Kidney tubule cell (primary cell): ENCODE measurements around the gene SV2C.

Source experiments
- DNase-seq: peaks from one replicate; pipeline ENCODE4 v3.0.0-alpha.2; 2018; ENCODE audit warnings: low spot score

Gene SV2C

DNA sequence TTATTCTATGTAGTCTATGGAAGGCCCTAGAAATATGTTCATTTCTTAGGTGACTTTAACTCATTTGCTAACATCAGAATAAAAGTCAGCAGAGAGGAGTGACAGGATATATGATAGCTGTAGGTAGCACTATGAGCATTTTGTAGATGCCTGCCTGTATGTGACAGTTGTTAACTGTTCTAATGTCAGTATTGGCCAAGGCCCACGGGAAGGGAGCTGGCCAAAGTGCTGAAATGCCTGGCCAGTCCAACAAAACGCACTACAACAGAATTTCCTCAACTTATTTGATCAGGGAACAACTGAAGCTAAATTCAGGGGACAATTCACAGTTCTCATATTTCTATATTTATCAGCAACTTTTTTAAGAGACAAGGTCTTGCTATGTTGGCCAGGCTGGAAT, 20.8 kb downstream of the SV2C start:
- DNase-seq: peak; percentile 30

DNA sequence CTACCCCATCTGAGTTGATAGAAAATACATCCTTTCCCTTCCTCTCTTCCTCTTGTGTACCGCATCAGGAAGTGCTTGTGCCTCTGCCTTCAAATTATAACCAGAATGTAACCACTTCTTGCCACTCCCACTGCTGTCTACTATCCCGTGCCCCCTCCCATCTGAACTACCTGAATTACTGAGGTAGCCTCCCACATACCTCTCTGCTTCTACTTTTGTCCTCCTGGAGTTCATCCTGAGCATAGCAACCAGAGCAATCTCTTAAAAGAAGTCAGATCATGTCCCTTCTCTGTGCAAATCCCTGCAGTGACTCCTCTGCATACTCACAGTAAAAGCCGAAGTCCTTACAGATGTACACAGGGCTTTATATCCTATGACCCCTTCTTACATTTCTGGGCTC, 23.0 kb downstream of the SV2C start:
- DNase-seq: no peak

DNA sequence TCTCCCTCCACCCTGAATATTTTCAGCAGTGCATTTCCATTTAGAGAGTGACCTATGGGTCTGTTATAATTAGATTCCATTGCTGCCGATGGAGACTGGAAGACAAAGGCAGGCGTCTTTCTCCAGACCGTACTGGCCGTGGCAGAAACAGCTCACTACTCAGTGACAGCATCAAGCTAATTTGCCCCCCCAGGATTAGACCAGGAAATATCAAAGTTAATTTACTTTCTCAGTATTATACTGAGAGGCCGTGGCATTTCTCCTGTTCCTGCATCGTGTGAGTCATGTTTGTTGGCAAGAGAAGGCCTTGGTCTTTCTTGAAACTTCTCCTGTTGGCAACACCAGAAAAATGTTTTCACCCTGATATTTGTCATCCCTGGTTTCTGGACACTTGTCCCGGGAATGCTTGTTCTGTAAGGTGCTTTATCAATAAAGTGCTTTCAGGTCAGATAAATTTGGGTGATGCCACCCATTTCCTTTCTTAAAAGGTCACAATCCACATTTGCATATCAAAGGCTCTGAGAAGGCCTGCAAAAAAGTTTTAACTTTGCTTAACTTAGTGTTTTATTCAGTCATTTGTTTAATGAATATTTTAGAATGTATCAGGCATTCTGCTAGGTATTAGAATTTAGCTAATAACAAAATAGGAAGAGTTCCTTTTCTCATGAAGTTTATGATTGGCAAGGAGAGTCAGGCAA, 28.4 kb downstream of the SV2C start:
- DNase-seq: no peak

DNA sequence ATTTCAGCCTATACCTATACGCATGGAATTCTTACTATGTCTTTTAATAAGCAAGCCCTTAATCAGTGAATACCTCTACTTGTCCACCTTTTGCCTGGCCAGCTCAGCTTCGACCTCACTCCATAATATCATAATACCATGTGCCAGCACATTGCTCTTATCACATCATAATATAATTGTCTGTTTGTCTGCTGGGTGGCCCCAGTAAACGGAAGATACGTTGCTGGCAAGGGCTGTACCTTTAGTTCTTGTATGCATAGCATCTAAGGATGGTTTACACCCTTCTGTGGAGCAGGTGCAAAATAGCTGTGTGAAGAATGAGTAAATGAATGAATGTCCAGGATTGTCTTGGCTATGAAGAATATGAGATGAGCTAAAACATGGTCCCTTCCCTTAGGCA, 29.9 kb downstream of the SV2C start:
- no peak for DNase-seq

DNA sequence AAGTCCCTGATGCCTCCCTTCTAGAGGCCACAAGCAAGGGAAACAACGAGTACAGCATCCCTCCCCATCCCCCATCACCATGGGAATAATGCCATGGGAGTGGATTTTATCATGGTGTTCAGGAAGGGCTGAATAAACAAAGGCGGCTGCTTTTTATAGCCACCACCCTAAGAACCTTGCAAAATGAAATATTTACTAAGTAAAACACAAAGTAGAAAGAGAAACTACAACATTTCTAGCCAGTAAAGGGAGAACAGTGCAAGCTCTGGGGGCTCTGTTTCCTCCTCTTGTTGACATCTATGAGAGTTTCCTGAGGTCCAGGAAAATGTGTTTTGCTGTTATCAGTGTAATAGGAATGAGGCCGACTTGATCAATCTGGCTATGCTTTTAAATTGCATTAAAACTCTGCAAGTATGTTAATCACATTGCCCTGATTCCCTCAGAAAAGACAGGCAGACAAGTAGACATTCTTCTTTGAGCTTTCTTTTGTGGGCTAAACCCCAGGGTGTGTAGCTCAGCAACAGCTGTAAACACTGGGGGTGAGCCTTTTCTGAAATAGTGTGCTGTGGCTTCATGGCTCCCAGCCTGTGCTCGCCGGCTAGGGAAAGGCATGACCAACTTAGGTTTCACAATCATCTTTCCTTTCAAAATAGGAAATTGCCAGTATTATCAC, 31.1 kb downstream of the SV2C start:
- DNase-seq: no peak

DNA sequence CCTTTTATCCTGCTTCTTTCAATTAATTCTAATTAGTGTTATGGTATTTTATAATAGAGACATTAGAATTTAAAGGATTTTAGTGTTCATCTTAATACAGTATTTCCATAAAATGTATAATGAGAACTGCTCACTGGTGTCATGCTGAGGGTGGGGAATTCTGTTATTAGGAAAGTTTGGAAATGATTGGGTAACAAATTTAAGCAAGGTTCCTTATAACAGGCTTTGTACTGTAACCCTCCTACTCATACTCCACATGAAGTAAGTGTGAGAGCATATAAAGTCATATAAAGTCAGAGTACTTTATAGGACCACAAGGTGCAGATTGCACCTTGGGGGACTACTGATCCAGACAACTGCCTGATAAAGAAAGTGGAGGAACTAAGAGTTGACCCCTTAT, 42.2 kb downstream of the SV2C start:
- no peak for DNase-seq

DNA sequence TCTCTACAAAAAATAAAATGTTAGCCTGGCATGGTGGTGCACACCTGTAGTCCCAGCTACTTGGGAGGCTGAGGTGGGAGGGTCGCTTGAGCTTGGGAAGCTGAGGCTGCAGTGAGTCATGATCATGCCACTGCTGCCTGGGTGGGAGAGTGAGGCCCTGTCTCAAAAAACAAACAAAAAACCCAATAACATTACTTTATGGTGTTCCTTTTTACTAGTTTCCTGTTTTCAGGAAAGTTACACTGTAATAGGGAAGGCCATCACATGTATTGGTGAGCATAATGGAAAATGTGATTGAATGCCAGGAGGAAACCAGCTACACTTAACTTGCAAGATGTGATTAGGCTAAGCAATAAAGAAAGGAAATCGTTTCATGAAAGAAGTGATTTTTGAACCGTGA, 42.7 kb downstream of the SV2C start:
- no peak for DNase-seq

DNA sequence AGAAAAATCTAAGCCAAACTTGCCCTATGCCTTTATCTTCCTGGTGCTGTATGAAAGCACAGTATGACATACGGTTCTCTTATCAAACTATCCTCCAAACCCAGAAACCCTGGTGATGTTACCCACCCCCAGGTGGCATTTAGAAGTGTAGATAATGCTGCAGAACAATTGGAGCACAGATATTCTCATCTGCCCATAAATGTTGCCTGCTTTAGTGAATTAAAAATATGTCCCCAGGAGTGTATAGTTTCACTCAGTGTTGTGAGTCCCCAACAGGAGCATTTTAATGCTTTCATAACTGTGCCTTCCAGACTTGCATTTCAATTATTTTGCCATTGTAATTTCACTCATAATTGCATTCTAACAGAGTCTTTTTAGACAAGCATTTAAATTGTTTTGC, 50.8 kb downstream of the SV2C start:
- no peak for DNase-seq

DNA sequence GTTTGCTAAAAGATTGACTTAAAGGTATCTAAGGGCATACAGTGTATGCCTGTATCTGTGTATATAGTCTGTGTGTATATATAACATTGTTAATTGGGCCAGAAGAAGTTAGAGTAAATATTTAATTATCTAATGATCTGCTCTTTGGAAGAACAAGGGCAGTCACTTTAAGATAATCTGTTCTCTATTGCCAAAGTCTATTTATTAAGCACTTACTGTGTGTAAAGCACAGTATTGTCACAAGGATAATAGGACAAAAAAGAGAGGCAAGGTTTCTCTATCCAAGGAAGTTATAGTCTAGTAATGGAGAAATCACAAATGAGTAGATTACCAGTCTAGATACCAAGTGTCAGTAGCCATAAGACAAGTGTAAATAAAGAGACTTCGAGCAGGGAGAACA, 51.5 kb downstream of the SV2C start:
- no peak for DNase-seq

DNA sequence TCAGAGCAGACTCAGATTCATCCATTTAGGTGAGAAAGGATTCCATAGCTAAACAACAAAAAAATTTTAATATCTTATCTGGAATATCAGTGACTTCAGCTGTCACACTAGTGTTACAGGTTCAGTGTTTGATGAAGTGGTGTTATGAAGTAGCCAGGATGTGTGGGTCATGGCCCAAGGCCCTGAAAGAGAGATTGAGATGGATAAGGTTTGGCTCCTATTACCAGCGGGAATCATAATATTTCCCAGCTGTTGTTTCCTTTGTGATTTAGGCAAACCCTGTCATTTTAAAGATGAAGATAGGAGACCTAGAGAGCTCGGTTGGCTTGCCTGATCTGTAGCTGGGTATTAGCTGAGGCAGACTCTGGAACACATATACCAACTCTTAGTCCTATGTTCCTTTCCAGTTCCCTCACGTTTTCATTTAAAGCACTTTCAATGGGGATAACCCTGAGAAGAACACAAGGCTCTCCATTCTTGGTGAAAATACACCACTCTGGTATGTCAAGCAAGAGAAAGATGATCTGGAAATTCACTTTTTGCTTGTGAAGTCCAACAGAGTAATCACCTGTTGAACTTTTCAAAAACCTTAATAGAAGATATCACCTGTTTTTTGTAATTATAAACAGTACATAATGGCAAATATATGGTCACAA, 54.8 kb downstream of the SV2C start:
- DNase-seq: no peak

DNA sequence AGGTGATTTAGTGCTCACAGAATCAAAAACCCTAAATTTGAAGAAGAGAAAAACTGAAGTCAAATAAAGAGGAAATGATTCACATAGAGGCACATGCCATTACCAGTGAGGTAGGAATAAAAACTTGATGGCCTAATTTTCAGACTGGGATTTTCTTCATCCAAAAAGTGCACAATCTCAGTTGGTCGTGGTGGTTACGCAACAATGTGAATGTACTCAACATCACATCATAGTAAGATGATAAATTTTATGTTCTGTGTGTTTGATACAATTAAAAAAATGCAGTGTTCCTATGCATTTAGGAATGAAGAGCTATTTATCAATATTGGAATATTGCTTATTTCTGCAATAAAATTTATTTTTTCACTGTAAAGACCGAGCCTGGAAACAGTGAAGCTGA, 60.7 kb downstream of the SV2C start:
- no peak for DNase-seq

DNA sequence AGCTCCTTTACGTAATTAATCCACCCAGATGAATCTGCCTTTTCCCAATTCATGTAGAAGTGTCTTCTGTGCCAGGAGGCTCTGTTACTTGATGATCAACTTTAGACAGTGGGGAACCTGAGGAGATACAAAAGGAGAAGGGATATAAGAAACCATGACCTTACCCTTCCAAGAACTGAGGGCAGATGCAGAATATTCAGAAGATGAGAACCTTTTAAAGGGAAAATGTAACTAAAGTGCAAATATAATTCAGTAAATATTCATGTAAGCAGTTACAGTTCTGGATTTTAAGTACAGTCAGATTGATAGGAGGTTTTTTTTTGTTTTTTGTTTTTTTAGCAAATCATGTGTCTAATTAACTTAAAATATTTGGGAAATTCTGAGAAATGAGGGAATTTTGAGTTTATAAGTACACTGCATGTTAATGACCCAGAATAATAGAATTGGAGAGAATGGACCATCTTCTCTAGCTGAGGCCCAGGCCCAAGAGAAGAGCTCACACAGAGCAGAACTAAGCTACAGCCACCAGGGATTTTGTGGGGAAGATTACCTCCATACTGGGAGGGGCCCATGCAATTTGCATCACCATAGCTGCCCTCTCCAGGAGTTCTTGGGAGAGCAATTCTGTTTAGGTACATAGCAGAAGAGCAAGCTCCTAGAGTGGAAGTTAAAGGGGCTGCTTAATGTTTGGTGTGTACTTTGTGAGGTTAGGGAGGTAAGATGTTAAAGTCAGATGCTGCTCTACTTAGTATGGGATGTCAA, 61.5 kb downstream of the SV2C start:
- no peak for DNase-seq

DNA sequence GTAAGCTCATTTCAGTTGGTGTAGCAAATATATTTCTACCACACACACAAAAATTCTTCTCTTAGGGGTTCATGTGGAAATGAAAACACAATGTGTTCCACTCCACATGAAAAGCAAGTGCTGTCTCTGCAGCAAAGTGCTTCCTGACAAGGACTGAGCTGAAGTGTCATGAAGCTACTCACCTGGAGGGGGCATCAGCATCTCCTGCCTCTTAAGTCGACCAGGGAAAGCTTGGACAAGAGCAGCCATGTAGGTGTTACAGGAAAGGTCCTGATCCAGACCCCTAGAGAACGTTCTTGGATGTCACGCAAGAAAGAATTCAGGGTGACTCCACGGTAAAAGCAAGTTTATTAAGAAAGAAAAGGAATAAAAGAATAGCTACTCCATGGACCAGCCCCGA, 62.8 kb downstream of the SV2C start:
- DNase-seq: peak; percentile 18

DNA sequence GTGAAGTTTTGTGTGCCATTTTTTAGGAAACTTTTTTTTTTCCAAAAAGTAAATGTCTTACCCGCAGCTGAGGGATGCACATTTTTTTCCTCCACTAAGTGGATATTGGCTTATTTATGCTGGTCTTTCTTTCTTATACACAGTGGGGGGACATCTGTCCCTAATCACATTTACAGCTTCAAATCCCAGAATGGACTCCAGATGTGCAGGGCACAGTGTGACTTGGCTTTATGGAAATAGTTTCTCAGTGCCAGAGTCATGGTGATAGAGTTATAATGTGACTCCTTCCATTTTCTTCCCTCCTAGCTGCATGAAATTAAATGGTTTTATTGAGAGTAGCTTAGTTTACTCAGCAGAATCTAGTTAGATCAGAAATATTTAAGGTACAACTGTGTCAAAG, 66.5 kb downstream of the SV2C start:
- no peak for DNase-seq

DNA sequence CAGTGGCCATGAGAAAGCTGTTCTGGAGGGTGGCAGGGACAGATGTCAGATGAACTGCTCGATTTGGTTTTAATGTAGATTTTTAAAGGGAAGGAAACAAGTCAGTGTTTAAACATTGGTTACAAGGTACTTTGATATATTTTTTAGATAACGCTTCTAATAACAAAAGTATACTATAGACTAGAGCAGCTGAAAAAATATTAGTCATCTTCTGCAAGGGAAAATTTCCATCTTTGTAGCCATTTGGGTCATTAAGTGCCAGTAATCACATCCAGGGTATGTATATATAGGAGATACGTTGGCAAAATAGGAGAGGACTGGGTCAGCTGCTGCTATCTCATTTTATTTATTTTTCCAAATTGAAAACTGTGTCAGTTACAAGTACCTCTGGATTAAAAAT, 69.0 kb downstream of the SV2C start:
- no peak for DNase-seq

DNA sequence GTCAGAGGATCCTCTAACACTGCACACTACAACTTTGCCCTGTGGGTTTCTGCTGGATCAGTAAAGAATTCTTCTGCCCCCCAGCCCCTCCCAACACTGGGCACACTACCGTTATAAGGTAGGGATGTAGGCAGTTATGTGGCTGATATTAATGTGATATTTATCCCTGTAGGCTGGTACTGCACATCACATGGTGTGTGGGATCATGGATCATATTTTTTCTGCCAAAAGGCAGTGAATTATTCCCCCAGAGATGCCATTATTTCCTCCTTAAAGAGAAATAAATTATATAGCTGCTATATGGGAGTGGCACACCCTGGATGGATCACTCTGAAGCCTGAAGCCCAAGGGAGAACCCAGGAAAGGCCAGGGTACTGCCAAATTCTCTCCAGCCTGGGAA, 69.5 kb downstream of the SV2C start:
- DNase-seq: no peak

DNA sequence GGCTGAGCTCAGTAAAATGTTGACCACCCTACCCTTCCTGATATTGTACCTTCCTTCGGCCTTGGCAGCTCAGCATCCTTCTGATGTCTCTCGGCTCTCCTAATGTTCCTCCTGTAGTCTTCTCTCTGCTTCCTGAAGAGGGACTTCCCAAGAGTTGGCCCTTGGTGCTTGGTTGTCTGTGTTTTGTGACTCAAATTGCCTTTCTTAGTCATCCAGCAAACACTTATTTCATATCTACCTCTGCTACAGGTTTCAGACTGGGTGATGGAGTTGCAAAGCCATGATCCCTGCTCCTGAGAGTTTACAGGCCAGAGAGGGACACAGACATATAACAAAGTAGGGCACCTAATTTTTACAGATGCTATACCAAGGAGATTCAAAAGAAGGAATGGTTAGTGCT, 70.1 kb downstream of the SV2C start:
- no peak for DNase-seq

DNA sequence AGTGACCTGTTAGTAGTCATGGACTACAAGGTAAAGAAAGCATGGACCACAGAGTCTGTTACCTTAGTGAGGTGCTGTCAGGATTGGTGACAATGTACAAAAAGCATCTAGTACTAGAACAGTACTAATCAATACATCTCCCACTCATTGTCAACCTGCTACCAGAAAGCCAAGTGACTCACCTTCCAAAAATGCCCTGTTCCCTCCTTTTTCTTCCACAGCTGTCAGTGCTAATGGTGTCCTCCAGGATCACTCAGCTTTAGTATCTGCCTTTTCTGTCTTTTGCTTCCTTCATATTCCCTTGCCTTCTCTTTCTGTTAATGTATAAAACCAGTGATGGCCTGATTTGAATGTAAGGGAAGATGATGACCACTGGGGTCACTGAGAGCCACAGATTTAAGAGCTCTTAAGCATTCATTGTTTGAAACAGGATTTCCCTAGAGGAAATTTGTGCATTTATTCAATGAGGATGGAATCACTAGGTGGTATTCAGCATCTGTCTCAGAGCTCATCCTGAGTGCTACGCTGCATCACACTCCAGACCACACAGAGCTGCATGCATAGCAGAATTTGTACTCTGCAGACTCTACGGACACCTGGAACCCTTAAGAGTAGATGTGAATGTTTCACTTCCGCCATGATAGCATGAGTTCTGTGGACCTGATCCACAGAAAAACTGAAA, 71.0 kb downstream of the SV2C start:
- no peak for DNase-seq

DNA sequence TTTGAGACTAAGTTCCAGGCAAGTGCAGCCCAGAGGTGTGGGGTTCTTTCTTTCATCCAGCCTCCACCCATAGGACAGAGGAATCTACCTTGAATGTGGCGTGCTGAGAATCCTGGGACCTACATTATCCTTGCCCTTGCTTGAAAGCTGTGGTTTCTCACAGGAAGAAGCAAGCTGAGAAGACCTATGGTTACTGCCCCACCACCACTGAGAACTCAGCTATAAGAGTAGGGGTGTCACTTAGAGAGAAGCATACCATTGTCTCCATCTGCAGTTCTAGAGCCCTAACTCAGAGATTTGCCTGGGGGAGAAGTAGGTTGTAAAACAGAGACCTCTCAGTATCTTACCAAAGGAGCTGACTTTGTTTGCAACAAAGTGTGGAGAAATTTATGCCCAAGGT, 72.4 kb downstream of the SV2C start:
- DNase-seq: no peak

DNA sequence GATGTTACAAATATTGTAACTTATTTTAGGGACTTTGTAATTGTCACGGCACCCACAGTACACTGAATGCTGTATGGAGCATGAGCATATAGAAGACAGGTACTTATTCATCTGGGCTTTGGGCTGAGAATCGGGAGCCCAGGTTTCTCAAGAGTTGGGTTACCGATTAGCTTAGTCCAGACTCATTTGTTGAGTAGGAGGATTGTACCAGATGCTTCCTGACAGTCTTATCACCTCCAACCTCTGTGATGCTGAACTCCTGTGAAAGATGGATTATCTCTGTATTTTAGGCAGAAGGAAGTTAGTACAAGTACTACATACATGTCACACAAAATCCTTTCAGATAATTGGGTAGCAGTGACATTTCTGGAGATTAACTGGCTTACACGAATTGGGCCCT, 79.2 kb downstream of the SV2C start:
- no peak for DNase-seq

DNA sequence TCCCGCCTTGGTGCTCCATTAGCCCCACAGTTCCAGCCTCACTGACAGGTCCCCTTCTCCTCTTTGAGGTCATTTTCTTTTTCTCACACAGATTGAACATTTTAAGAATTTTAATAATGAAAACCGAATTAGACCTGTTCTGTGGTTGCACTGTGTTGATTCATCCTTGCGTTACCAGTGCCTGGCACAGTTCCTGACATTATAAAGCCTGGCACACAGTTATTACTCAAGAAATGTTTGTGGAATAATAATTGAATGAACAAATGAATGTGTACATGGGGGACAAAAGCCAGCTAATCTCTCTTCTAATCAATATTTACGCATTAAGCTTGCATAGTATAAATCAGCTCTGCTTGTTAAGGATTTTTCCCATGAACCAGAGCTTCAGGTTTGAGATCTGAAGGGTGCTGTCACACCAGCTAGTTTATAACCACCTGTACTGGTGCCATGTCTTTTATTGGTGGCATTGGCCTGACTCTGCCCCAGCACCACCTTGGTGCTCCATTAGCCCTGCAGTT, 80.0 kb downstream of the SV2C start:
- no peak for DNase-seq

DNA sequence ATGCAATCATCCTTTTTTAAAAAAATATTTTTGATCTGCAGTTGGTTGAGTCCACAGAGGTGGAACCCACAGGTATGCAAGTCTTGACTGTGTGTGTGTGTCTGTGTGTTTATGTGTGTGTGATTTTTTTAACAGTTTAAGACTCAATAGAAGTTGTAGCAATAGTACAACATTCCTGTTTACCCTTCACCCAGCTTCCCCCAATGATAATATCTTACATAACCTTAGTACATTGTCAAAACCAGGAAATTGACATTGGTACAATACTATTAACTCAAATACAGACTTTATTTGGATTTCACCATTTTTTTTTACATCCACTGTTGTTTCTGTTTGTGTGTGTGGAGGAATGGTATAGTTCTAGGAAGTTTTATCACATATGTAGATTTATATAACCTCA, 81.8 kb downstream of the SV2C start:
- no peak for DNase-seq
